ENCODE data around the gene TVP23B.
A peak's percentile ranks its signal among the peaks of the same experiment; 100 is the strongest.
"Not testable (repeated sequence)": the region's sequence is repeated elsewhere in the genome, so short reads cannot be mapped to it uniquely, and the experiment has no call there.

TVP23B gene

GRCh38 chr17:18780991-18781718 lies at the start of gene TVP23B:
Gene TVP23B, plus strand, starts transcription at chr17:18781183. Its CDS starts 111 bp downstream, at chr17:18781294.
- peak; percentile 55 to 98 (median 92) for DNase-seq

GRCh38 chr17:18732438-18732837 lies 48.5 kb upstream of the TVP23B start:
- DNase-seq = not testable (repeated sequence)

DNA sequence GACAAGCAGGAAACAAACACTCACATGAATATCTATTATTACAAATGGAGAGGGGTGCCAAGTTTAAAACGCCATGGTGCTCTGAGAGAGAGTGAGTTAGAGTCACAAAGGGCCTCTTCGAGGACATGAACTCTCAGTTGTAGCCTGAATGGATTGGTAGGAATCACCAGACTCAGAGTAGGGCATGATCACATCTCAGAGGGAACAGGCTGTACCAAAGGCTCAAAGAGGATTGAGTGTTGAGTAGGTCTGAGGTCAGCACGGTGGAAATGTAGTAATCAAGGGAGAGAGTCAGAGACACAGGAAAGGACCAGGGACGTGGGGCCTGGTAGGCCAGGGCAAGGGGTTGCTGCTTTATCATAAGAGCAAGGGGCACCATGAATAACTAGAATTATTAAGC lies 47.6 kb upstream of the TVP23B start:
- DNase-seq = not testable (repeated sequence)

DNA sequence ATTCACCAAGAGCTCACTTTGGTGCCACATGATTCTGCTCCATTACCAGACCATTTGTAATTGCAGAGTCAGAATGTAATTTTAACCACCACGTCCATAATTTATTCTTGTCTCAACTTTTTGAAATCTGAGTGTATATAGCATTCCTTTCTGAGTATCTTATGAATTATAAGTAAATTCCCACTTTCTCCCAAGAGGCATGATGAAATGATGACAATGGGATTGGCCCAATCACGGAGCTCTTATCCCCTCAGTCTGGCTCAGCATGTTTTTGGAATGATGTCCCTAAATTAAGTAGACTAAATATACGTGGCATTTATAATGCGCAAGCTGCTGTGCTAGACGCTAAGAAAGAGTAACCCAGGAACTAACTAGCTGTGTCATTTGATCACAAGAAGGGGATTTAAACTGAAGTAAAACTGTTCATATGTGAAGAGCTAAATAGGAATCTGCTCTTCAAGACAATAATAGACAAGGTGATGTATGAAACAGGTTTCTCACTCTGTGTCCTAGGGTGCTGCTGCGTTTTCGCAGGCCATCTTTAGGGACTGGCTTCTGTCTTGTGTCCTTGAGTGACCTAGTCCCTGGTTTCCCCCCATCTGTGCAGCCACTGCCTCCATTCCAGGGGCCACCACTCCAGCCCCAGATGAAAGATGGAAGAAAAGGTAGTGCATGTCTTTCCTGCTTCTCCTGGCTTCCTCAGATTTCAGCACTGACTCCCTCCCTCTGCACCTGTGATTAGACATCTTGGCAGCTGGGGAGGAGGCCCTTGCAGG lies 41.2 kb upstream of the TVP23B start:
- DNase-seq = not testable (repeated sequence)

GRCh38 chr17:18741228-18741627 lies 39.8 kb upstream of the TVP23B start:
- DNase-seq = not testable (repeated sequence)

- DNase-seq = not testable (repeated sequence)
Observed at GRCh38 chr17:18743699-18744421, 37.1 kb upstream of the TVP23B start, which contains the start of gene FBXW10. Gene FBXW10, plus strand, starts transcription at chr17:18744054. Its CDS starts 191 bp downstream, at chr17:18744245.

- not testable (repeated sequence) for DNase-seq
Observed at GRCh38 chr17:18744726-18745125, 36.3 kb upstream of the TVP23B start.

- DNase-seq = not testable (repeated sequence)
Observed at GRCh38 chr17:18746551-18746950, 34.4 kb upstream of the TVP23B start.

GRCh38 chr17:18747501-18747900 lies 33.5 kb upstream of the TVP23B start:
- DNase-seq = not testable (repeated sequence)

GRCh38 chr17:18750242-18750641 lies 30.7 kb upstream of the TVP23B start:
- not testable (repeated sequence) for DNase-seq

- not testable (repeated sequence) for DNase-seq
Observed at GRCh38 chr17:18753829-18754409, 27.1 kb upstream of the TVP23B start.

- DNase-seq = not testable (repeated sequence)
Observed at GRCh38 chr17:18755969-18756368, 25.0 kb upstream of the TVP23B start.

- DNase-seq = not testable (repeated sequence)
Observed at GRCh38 chr17:18757368-18758044, 23.5 kb upstream of the TVP23B start.

GRCh38 chr17:18758344-18758743 lies 22.6 kb upstream of the TVP23B start:
- DNase-seq = not testable (repeated sequence)

DNA sequence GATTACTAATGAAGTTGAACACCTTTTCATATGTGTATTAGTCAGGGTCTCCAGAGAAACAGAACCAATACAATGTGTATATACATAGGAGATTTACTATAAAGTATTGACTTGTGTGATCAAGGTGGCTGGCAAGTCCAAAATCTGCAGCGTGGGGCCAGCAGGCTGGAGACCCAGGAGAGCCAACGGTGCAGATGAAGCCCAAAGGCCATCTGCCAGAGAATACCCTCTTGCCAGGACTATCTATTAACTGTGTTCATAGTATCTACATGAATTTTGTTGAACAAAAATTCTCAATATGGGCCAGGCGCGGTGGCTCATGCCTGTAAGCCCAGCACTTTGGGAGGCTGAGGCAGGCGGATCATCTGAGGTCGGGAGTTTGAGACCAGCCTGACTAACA lies 20.8 kb upstream of the TVP23B start:
- not testable (repeated sequence) for DNase-seq

GRCh38 chr17:18770572-18770971 lies 10.4 kb upstream of the TVP23B start:
- not testable (repeated sequence) for DNase-seq

DNA sequence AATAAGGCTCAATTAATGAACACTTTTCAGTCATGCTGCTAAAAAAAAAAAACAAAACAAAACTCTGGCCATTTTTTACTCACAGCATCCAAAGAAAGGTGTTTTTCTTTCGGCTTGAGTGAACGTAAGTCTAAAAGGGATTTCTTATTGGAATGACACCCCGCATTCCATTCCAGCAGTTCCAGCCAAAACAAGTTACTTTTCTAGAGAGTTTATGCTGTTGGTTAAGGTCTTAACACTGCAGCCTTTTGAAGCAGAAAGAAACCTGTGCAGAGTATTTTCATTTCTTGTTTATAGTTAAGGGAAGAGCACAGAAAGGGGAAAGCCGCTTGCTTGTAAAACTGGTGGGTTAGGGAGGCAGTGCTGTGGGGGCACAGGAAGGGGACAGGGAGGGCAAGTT lies 9.9 kb upstream of the TVP23B start:
- not testable (repeated sequence) for DNase-seq

- DNase-seq = no peak
Observed at GRCh38 chr17:18772471-18772870, 8.5 kb upstream of the TVP23B start.

DNA sequence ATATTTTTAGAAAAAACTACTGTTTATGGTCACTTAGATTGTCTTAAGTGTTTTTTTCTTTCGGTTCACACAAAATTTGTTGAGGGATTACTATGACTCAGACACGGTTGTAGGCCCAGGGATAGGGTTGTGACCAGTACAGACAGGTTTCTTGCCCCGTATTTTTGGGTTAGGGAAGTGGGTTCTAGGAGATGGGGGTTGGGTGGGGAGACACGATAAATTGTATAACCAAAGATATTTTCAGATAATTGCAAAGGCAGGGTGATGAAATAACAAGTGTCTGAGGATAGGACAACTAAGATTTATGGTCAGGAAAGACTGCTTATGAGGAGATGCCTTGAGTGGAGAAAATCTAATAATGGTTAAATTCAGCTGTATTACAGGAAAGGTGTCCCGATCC lies 822 bp downstream of the TVP23B start:
- not testable (repeated sequence) for DNase-seq

DNA sequence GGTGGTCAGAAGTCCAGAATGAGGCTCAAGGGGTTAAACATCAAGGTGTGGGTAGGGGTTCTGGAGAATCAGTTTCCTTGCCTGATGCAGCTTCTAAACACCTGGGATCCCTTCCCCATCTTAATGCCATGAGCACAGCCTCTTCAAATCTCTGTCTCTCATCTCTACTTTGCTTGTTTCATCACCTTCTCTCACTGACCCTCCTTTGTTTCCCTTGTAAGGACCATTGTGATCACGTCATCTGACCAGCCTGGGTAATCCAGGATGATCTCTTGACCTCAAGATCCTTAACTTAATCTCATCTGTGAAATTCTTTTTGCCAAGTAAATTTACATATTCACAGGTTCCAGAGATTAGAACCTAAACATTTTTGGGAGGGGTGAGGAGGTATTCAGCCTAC lies 5.0 kb downstream of the TVP23B start:
- not testable (repeated sequence) for DNase-seq

DNA sequence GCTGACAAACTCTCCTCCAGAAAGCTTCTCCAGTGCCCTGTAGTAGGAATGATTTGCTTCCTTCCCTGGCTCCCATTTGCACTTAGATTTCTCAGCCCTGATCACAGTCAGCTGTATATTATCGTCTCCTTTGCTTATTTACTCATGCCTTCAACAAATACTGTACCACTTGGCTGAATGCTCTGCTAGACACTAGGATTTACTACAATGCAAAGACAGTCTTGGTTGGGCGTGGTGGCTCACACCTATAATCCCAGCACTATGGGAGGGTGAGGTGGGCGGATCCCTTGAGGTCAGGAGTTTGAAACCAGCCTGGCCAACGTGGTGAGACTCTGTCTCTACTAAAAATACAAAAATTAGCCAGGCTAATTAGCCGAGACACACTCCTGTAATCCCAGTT lies 5.9 kb downstream of the TVP23B start:
- not testable (repeated sequence) for DNase-seq

All from anterior cingulate cortex (tissue), 58 donors.